ENCODE results near the gene RAPSN.
A peak's percentile ranks its signal among the peaks of the same experiment; 100 is the strongest.
"Not testable (repeated sequence)": the region's sequence is repeated elsewhere in the genome, so short reads cannot be mapped to it uniquely, and the experiment has no call there.

- TF ChIP-seq, protein P1, sequence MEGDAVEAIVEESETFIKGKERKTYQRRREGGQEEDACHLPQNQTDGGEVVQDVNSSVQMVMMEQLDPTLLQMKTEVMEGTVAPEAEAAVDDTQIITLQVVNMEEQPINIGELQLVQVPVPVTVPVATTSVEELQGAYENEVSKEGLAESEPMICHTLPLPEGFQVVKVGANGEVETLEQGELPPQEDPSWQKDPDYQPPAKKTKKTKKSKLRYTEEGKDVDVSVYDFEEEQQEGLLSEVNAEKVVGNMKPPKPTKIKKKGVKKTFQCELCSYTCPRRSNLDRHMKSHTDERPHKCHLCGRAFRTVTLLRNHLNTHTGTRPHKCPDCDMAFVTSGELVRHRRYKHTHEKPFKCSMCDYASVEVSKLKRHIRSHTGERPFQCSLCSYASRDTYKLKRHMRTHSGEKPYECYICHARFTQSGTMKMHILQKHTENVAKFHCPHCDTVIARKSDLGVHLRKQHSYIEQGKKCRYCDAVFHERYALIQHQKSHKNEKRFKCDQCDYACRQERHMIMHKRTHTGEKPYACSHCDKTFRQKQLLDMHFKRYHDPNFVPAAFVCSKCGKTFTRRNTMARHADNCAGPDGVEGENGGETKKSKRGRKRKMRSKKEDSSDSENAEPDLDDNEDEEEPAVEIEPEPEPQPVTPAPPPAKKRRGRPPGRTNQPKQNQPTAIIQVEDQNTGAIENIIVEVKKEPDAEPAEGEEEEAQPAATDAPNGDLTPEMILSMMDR (IDR thresholded peaks at IDR 0.05): peak; percentile 67 to 97 (median 82)
- not testable (repeated sequence) for TF ChIP-seq POLR2A (IDR thresholded peaks at IDR 0.05)
Observed at GRCh38 chr11:47454258-47454671, 5.3 kb upstream of the RAPSN start.

Data from adrenal gland (tissue), 5 donors.